ENCODE data around the gene BBC3.
A peak's percentile ranks its signal among the peaks of the same experiment; 100 is the strongest.

DNA sequence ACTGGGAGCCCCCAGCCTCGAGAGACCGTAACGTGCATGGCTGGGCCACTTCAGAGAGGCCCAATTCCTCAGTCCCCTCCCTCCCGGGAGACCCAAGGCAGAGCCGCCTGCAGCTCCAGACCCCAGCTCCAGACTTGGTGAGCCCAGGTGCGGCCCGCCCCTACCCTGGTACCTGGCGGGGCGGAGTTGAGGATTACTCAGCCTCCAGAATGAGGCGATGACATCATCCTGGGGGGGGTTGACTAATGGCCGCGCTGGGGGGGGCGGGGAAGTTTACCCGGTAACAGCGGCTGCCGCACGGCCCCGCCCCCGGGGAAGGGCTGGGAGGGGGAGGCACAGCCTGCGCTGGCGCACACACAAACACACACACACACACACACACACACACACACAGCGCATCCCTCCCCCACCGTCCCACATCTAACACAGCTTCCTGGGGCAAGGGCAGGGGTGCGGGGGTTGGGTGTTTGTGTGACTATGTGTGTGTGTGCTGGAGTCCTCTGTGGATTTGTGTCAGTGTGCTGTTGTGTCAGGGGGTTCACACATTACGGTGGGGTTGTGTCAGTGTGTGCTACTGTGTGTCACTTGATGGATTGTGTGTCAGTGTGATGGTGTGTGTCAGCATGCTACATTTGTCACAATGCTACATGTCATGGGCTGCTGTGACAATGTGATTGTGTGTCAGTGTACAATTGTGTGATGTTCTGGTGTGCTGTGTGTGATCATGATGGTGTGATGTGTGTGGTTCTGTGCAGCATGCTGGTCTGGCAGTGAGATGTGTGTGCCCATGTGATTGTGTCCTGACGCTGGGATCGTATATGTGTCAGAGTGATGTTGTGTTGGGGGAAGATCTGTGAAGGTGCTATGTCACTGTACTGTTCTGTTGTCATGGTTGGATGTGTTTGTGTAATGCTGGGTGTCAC lies 10.3 kb upstream of the BBC3 start:
- TF ChIP-seq EZH2 (IDR thresholded peaks at IDR 0.05; ENCODE audit: low read depth, unreplicated experiment) (no peak), POLR2AphosphoS5 (IDR thresholded peaks at IDR 0.05; ENCODE audit: low read depth) (0 out of 2 replicates have a peak, but pooled peaks have one; percentile 39), NANOG (IDR thresholded peaks at IDR 0.05; ENCODE audit: borderline replicate concordance) (no peak), EZH2phosphoT487 (IDR thresholded peaks at IDR 0.05; ENCODE audit: unreplicated experiment) (no peak)
- TF ChIP-seq, protein P1, sequence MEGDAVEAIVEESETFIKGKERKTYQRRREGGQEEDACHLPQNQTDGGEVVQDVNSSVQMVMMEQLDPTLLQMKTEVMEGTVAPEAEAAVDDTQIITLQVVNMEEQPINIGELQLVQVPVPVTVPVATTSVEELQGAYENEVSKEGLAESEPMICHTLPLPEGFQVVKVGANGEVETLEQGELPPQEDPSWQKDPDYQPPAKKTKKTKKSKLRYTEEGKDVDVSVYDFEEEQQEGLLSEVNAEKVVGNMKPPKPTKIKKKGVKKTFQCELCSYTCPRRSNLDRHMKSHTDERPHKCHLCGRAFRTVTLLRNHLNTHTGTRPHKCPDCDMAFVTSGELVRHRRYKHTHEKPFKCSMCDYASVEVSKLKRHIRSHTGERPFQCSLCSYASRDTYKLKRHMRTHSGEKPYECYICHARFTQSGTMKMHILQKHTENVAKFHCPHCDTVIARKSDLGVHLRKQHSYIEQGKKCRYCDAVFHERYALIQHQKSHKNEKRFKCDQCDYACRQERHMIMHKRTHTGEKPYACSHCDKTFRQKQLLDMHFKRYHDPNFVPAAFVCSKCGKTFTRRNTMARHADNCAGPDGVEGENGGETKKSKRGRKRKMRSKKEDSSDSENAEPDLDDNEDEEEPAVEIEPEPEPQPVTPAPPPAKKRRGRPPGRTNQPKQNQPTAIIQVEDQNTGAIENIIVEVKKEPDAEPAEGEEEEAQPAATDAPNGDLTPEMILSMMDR (conservative IDR thresholded peaks at IDR 0.05; ENCODE audit: low read depth in 2 of 2): no peak
- TF ChIP-seq, protein P2, sequence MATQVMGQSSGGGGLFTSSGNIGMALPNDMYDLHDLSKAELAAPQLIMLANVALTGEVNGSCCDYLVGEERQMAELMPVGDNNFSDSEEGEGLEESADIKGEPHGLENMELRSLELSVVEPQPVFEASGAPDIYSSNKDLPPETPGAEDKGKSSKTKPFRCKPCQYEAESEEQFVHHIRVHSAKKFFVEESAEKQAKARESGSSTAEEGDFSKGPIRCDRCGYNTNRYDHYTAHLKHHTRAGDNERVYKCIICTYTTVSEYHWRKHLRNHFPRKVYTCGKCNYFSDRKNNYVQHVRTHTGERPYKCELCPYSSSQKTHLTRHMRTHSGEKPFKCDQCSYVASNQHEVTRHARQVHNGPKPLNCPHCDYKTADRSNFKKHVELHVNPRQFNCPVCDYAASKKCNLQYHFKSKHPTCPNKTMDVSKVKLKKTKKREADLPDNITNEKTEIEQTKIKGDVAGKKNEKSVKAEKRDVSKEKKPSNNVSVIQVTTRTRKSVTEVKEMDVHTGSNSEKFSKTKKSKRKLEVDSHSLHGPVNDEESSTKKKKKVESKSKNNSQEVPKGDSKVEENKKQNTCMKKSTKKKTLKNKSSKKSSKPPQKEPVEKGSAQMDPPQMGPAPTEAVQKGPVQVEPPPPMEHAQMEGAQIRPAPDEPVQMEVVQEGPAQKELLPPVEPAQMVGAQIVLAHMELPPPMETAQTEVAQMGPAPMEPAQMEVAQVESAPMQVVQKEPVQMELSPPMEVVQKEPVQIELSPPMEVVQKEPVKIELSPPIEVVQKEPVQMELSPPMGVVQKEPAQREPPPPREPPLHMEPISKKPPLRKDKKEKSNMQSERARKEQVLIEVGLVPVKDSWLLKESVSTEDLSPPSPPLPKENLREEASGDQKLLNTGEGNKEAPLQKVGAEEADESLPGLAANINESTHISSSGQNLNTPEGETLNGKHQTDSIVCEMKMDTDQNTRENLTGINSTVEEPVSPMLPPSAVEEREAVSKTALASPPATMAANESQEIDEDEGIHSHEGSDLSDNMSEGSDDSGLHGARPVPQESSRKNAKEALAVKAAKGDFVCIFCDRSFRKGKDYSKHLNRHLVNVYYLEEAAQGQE (IDR thresholded peaks at IDR 0.05; ENCODE audit: unreplicated experiment): no peak

All from GM23338 (cell line).